ENCODE results near the gene ARPIN.
"Not testable (repeated sequence)": the region's sequence is repeated elsewhere in the genome, so short reads cannot be mapped to it uniquely, and the experiment has no call there.

GRCh38 chr15:89854863-89855262 lies 57.9 kb downstream of the ARPIN start:
- TF ChIP-seq BHLHE40 (IDR thresholded peaks at IDR 0.05; ENCODE audit: low read length); CTCF (IDR thresholded peaks at IDR 0.05 in 2 of 3, conservative IDR thresholded peaks at IDR 0.05 in 1 of 3; ENCODE audit: insufficient read depth in 2 of 3, low read depth in 1 of 3, low read length in 3 of 3); MYC (IDR thresholded peaks at IDR 0.05; ENCODE audit: low read depth, low read length); MYC (CRISPR knock-in tag; IDR thresholded peaks at IDR 0.05; ENCODE audit: borderline replicate concordance, low read depth); POLR2AphosphoS5 (IDR thresholded peaks at IDR 0.05; ENCODE audit: control insufficient read depth, insufficient read depth, low read depth, low read length); UBTF (IDR thresholded peaks at IDR 0.05; ENCODE audit: borderline replicate concordance in 1 of 2, low read depth in 2 of 2, low read length in 2 of 2); EP300 (IDR thresholded peaks at IDR 0.05; ENCODE audit: low read length); CEBPB (tag; IDR thresholded peaks at IDR 0.05); MAX (CRISPR knock-in tag; IDR thresholded peaks at IDR 0.05); JUNB (CRISPR knock-in tag; conservative IDR thresholded peaks at IDR 0.05); ZNF79 (CRISPR knock-in tag; IDR thresholded peaks at IDR 0.05; ENCODE audit: low read depth); RBM34 (IDR thresholded peaks at IDR 0.05; ENCODE audit: borderline replicate concordance, insufficient read depth, low read length): not testable (repeated sequence)
